A549 (cell line): ENCODE data around the gene PCDHGB1.

Experiments used
- CEBPB ChIP-seq, 2 experiments: fragments of >200 bp in 1 of 2; sonication (Bioruptor Twin) in 1 of 2; formaldehyde crosslinking in 1 of 2; IDR thresholded peaks; 2 replicates each; pipeline ENCODE4 v1.6.1; 2012 to 2016
- CTCF ChIP-seq: fragments of >200 bp; sonication (Bioruptor Twin); formaldehyde crosslinking; IDR thresholded peaks from 3 replicates; pipeline ENCODE4 v1.5.1; 2016
- EP300 ChIP-seq, 2 experiments: fragments of >200 bp; sonication (Bioruptor Twin); formaldehyde crosslinking; IDR thresholded peaks; 2 replicates in 1 of 2; 3 replicates in 1 of 2; pipeline ENCODE4 v1.6.1; 2016 to 2017
- HOXB13 ChIP-seq: fragments of 250-450 bp; sonication (Bioruptor Pico); IDR thresholded peaks from 2 replicates; pipeline ENCODE4 v1.5.0; 2020; ENCODE audit warnings: low read depth, mild to moderate bottlenecking, moderate library complexity
- JUN ChIP-seq, 2 experiments: fragments of >200 bp; sonication (Bioruptor Twin); formaldehyde crosslinking; IDR thresholded peaks; 2 replicates in 1 of 2; 3 replicates in 1 of 2; pipeline ENCODE4 v1.6.1; 2016 to 2017
- RAD21 ChIP-seq, 2 experiments: fragments of >200 bp in 1 of 2; sonication (Bioruptor Twin) in 1 of 2; formaldehyde crosslinking in 1 of 2; IDR thresholded peaks in 1 of 2; conservative IDR thresholded peaks in 1 of 2; 2 replicates in 1 of 2; 3 replicates in 1 of 2; pipeline ENCODE4 v1.6.1; 2012 to 2018; ENCODE audit warnings: inconsistent platforms in 1 of 2
- REST ChIP-seq: fragments of 200-600 bp; sonication (generic); IDR thresholded peaks from 2 replicates; pipeline ENCODE4 v1.6.1; 2016; ENCODE audit warnings: antibody characterized with exemption, mild to moderate bottlenecking, moderate library complexity
- SREBF2 ChIP-seq: fragments of 450-650 bp; IDR thresholded peaks from 2 replicates; pipeline ENCODE4 v1.6.1; 2014; ENCODE audit warnings: mild to moderate bottlenecking, moderate library complexity
- ZC3H11A ChIP-seq: fragments of 450-650 bp; IDR thresholded peaks from 2 replicates; pipeline ENCODE4 v1.6.1; 2014; ENCODE audit warnings: antibody characterized with exemption, mild to moderate bottlenecking
- ZNF302 ChIP-seq: fragments of 250-450 bp; sonication (Bioruptor Pico); IDR thresholded peaks from 2 replicates; pipeline ENCODE4 v1.9.0; 2021; ENCODE audit warnings: inconsistent platforms, mild to moderate bottlenecking, moderate library complexity

GRCh38 chr5:141393267-141393666, 43.4 kb downstream of the PCDHGB1 start:
- no peak for TF ChIP-seq CEBPB (IDR thresholded peaks at IDR 0.05)
- no peak for TF ChIP-seq HOXB13 (CRISPR knock-in tag)
- no peak for TF ChIP-seq EP300 (IDR thresholded peaks at IDR 0.05)
- no peak for TF ChIP-seq JUN (IDR thresholded peaks at IDR 0.05)
- TF ChIP-seq CTCF: no peak
- no peak for TF ChIP-seq ZNF302
- no peak for TF ChIP-seq RAD21 (conservative IDR thresholded peaks at IDR 0.05 in 1 of 2, IDR thresholded peaks at IDR 0.05 in 1 of 2)
- TF ChIP-seq SREBF2: no peak
- no peak for TF ChIP-seq ZC3H11A
- no peak for TF ChIP-seq REST
